Measurements from ENCODE around the gene ACTN4. TPM values are rescaled to one million over a fixed set of nuclear protein-coding genes. Genes with fewer than 3 reads are reported as not detected.

Gene ACTN4
- total RNA-seq, 1 donor from 2014 or later = 744 TPM

GRCh38 chr19:38725469-38726283 lies 78.2 kb downstream of the ACTN4 start:
- H3K9me3 Mint-ChIP-seq (ENCODE audit: unreplicated experiment) = no peaks in the 10 kb centered on the region
- no peak for DNase-seq (ENCODE audit: low spot score)
- no peak overlapping the region for H3K27ac Mint-ChIP-seq (ENCODE audit: unreplicated experiment)
- H3K36me3 Mint-ChIP-seq (ENCODE audit: low read depth, unreplicated experiment) = peaks cover 25% of the 10 kb centered on the region
- H3K4me3 Mint-ChIP-seq (ENCODE audit: unreplicated experiment) = no peak overlapping the region
- TF ChIP-seq CTCF (IDR thresholded peaks at IDR 0.05; ENCODE audit: unreplicated experiment) = no peak
- peaks cover 30% of the 10 kb centered on the region for H3K27me3 Mint-ChIP-seq (ENCODE audit: unreplicated experiment)
- H3K4me1 Mint-ChIP-seq (ENCODE audit: unreplicated experiment) = no peaks in the 10 kb centered on the region

GRCh38 chr19:38726284-38726673 lies 78.8 kb downstream of the ACTN4 start:
- Mint-ChIP-seq H3K4me1 (ENCODE audit: unreplicated experiment) (no peaks in the 10 kb centered on the region), H3K27me3 (ENCODE audit: unreplicated experiment) (peaks cover 29% of the 10 kb centered on the region), H3K27ac (ENCODE audit: unreplicated experiment) (peak overlapping the region; percentile 48), H3K4me3 (ENCODE audit: unreplicated experiment) (no peak overlapping the region), H3K36me3 (ENCODE audit: low read depth, unreplicated experiment) (peaks cover 26% of the 10 kb centered on the region), H3K9me3 (ENCODE audit: unreplicated experiment) (no peaks in the 10 kb centered on the region)
- no peak for DNase-seq (ENCODE audit: low spot score)
- no peak for TF ChIP-seq CTCF (IDR thresholded peaks at IDR 0.05; ENCODE audit: unreplicated experiment)

GRCh38 chr19:38726761-38727301 lies 79.4 kb downstream of the ACTN4 start:
- no peak for TF ChIP-seq CTCF (IDR thresholded peaks at IDR 0.05; ENCODE audit: unreplicated experiment)
- DNase-seq (ENCODE audit: low spot score) = no peak
- Mint-ChIP-seq H3K27me3 (ENCODE audit: unreplicated experiment) (peaks cover 33% of the 10 kb centered on the region), H3K4me3 (ENCODE audit: unreplicated experiment) (no peak overlapping the region), H3K27ac (ENCODE audit: unreplicated experiment) (no peak overlapping the region), H3K36me3 (ENCODE audit: low read depth, unreplicated experiment) (peaks cover 31% of the 10 kb centered on the region), H3K4me1 (ENCODE audit: unreplicated experiment) (no peaks in the 10 kb centered on the region), H3K9me3 (ENCODE audit: unreplicated experiment) (no peaks in the 10 kb centered on the region)

GRCh38 chr19:38727306-38727867 lies 79.9 kb downstream of the ACTN4 start:
- Mint-ChIP-seq H3K27ac (ENCODE audit: unreplicated experiment) (no peak overlapping the region), H3K27me3 (ENCODE audit: unreplicated experiment) (peaks cover 36% of the 10 kb centered on the region), H3K4me3 (ENCODE audit: unreplicated experiment) (no peak overlapping the region), H3K4me1 (ENCODE audit: unreplicated experiment) (no peaks in the 10 kb centered on the region), H3K36me3 (ENCODE audit: low read depth, unreplicated experiment) (peaks cover 36% of the 10 kb centered on the region), H3K9me3 (ENCODE audit: unreplicated experiment) (no peaks in the 10 kb centered on the region)
- DNase-seq (ENCODE audit: low spot score) = no peak
- no peak for TF ChIP-seq CTCF (IDR thresholded peaks at IDR 0.05; ENCODE audit: unreplicated experiment)

Data from endothelial cell (in vitro differentiated cells).